ENCODE measurements around the gene SZRD1.

- no peak for TF ChIP-seq CTCF (IDR thresholded peaks at IDR 0.05)
- no peak for TF ChIP-seq EZH2 (IDR thresholded peaks at IDR 0.05; ENCODE audit: borderline replicate concordance, insufficient read depth, low read depth, low read length, poor library complexity, severe bottlenecking)
These were observed 46.1 kb downstream of the SZRD1 start for GRCh38 chr1:16413191-16413590.

Data from B cell (primary cell).